T-helper 17 cell (primary cell): ENCODE data around the gene CACNB2. TPM values are rescaled to one million over a fixed set of nuclear protein-coding genes. Genes with fewer than 3 reads are reported as not detected.

Source experiments
- ATAC-seq: fragments of 150-1000 bp; cut with Tn5 transposase; 2 replicates; pipeline ENCODE4 v1.10.0; 2021; ENCODE audit warnings: mild to moderate bottlenecking, moderate library complexity
- DNase-seq, 3 donors: peaks; one replicate each; pipeline versions ENCODE4 v3.0.0 to v3.0.0-alpha.2; 2020 to 2021
- H3K9me3 ChIP-seq: one replicate; pipeline ENCODE4 v1.7.0; 2013; ENCODE audit warnings: low read length, mild to moderate bottlenecking; ENCODE audit not compliant: control insufficient read depth, poor library complexity, severe bottlenecking
- H3K27ac Mint-ChIP-seq: one replicate; pipeline ENCODE4 v1.8.0; 2022; ENCODE audit warnings: mild to moderate bottlenecking, moderate library complexity, mixed read lengths
- H3K27me3 Mint-ChIP-seq: one replicate; pipeline ENCODE4 v1.8.0; 2022; ENCODE audit warnings: mixed read lengths
- H3K36me3 Mint-ChIP-seq: one replicate; pipeline ENCODE4 v1.8.0; 2022; ENCODE audit warnings: low read depth, mixed read lengths
- H3K4me1 Mint-ChIP-seq: one replicate; pipeline ENCODE4 v1.8.0; 2022; ENCODE audit warnings: mild to moderate bottlenecking, mixed read lengths
- H3K4me3 Mint-ChIP-seq: one replicate; pipeline ENCODE4 v1.8.0; 2022; ENCODE audit warnings: mild to moderate bottlenecking, moderate library complexity, mixed read lengths
- total RNA-seq, 4 donors: library from RNA in 2 of 4; stranded (reverse) in 2 of 4; gene quantifications; one replicate each; pipeline ENCODE4 v1.2.3 and lab custom pipeline; 2022 to 2026

Gene CACNB2
- total RNA-seq, 2 donors from 2014 or later: not detected

DNA sequence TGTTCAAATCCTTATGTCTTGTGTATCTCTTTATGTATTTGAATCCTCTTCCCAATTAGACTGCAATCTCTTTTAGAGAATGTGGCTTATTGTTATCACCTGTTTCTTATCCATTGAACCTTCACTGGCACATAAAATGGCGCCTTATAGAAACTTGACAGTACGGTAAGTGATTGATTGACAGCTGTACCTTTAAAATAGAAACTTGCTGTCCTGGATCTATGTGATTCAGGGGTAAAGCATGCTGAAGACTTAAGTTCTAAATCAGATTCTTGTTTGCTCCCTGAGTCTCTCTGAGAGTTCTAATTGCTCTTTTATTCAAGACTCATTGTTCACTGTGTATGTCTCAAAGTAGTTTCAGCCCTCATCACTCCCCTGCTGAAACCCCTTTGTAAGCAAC lies 91.3 kb downstream of the CACNB2 start:
- no peak overlapping the region for H3K27ac Mint-ChIP-seq
- no peak for DNase-seq
- H3K9me3 ChIP-seq: no peaks in the 10 kb centered on the region
- H3K36me3 Mint-ChIP-seq: no peaks in the 10 kb centered on the region
- ATAC-seq: no peak
- peaks cover 2% of the 10 kb centered on the region for H3K4me1 Mint-ChIP-seq
- no peak overlapping the region for H3K4me3 Mint-ChIP-seq
- peaks cover 45% of the 10 kb centered on the region for H3K27me3 Mint-ChIP-seq

DNA sequence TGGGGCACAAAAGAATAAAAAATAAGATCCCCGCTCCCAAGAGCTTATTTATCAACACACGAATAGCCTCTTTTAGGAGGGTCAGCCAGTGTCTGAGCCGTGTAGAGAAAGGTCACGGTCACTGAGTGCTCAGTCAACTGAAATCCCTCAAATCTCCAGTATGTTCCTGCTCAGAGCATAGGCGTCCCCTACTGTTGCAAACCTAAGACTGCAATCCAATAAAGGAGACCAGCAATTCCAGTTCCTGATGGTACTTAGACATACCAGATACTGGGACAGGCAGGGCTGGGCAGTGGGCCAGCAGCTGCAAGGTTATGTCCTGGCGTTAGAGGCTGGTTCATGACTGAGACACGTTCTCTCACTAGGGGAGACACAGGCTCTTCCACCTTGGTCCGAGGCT lies 93.6 kb downstream of the CACNB2 start:
- DNase-seq (no peak), ATAC-seq (no peak)
- Mint-ChIP-seq H3K27me3 (peaks cover 39% of the 10 kb centered on the region), H3K4me1 (no peaks in the 10 kb centered on the region), H3K36me3 (no peaks in the 10 kb centered on the region), H3K27ac (no peak overlapping the region), H3K4me3 (no peak overlapping the region)
- no peaks in the 10 kb centered on the region for H3K9me3 ChIP-seq

DNA sequence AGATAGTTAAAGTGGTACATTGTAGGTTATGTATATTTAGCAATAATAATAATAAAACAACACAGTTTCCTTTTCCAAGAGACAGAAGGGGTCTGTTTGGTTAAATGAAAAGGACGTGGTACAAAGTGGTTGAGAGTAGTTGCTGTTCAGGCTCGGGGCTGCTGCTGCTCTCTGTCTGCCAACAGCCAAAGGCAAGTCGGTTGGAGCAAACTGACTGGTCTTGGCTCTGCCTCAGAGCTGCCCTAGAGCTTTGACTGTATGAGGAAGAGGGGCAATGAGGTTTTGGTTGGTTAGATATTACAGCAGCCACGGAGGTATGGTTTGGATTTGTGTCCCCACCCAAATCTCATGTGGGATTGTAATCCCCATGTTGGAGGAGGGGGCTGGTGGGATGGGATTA lies 95.3 kb downstream of the CACNB2 start:
- H3K4me3 Mint-ChIP-seq: no peak overlapping the region
- H3K27ac Mint-ChIP-seq: no peak overlapping the region
- no peaks in the 10 kb centered on the region for H3K36me3 Mint-ChIP-seq
- ATAC-seq: no peak
- peaks cover 43% of the 10 kb centered on the region for H3K27me3 Mint-ChIP-seq
- no peak for DNase-seq
- H3K4me1 Mint-ChIP-seq: peaks cover 3% of the 10 kb centered on the region
- H3K9me3 ChIP-seq: no peaks in the 10 kb centered on the region

DNA sequence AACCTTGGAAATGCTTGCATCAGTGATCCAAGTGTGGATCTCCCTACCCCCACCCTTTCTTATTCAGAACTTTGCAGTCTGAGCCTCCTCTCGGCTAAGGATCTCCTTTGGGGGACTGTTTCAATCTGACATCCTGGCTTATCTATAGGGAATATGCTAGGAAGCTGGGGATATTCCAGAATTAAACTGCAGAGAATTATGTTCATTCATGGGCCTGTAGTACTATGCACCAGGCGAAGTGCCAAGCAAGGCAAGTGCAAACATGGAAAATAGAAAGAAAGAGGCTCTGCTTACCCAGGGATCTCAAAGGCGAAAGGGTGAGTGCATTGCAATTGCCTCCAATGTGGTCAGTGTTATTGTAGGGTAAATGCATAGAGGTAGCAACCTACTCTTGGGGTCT lies 96.5 kb downstream of the CACNB2 start:
- peaks cover 42% of the 10 kb centered on the region for H3K27me3 Mint-ChIP-seq
- H3K4me1 Mint-ChIP-seq: peaks cover 3% of the 10 kb centered on the region
- no peaks in the 10 kb centered on the region for H3K9me3 ChIP-seq
- H3K36me3 Mint-ChIP-seq: no peaks in the 10 kb centered on the region
- DNase-seq (no peak), ATAC-seq (no peak)
- no peak overlapping the region for H3K4me3 Mint-ChIP-seq
- no peak overlapping the region for H3K27ac Mint-ChIP-seq

DNA sequence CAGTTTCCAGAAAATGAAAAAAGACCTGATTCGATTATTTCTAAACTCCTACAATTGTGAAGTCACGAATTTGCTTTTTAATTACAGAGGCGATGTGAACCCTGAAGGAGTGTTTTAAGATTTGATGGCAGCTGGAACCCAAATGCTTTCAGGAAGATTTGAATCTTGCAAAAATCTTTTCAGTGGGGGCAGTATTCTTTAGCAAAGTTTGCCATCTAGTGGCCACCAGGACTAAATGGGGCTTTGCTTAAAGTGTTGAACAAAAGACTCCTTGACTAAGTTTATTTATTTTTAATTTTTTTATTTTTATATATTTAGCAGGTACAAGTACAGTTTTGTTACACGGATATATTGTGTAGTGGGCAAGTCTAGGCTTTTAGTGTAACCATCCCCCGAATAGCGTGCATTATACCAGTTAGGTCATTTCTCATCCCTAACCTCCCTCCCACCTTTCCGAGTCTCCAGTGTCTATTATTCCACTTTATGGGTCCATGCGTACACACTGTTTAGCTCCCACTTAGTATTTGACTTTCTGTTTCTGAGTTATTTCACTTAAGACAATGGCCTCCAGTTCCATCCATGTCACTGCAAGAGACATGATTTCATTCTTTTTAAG lies 98.8 kb downstream of the CACNB2 start:
- peaks cover 3% of the 10 kb centered on the region for H3K4me1 Mint-ChIP-seq
- H3K36me3 Mint-ChIP-seq: no peaks in the 10 kb centered on the region
- DNase-seq (no peak), ATAC-seq (no peak)
- H3K27me3 Mint-ChIP-seq: peaks cover 28% of the 10 kb centered on the region
- no peak overlapping the region for H3K4me3 Mint-ChIP-seq
- no peak overlapping the region for H3K27ac Mint-ChIP-seq
- H3K9me3 ChIP-seq: no peaks in the 10 kb centered on the region

DNA sequence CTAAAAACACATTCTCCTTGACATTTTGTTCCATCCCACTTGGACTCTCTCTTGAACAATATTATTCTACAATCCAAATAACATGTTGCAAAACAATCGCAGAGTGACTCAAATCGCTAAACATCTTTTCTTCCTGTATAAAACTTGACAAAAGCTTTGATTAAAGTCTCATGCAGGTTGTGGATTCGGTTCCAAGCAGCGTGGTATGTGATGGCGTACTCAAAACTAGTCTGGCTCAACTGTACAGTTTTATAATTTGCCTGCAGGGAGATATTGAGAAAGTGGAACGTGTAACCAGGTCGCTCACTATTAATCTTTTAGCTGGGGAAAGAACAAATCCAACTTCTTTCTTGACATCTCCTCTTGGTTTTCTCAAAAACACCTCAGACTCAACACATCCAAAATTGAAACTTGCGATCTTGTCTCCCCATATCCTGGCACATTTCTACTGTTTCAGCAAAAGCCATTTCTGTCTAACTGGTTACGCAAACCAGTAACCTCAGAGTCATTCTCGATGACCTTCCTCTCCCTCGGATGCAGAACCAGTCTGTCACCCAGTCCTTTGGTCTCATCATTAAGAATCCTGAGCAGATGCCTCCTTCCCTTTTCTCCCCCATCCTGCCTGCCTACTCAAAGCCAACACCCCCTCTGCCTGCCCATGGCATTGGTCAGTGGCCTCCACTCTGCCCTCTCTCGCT lies 100.1 kb downstream of the CACNB2 start:
- DNase-seq (no peak), ATAC-seq (no peak)
- Mint-ChIP-seq H3K4me3 (no peak overlapping the region), H3K36me3 (no peaks in the 10 kb centered on the region), H3K27ac (no peak overlapping the region), H3K27me3 (peaks cover 21% of the 10 kb centered on the region), H3K4me1 (peaks cover 3% of the 10 kb centered on the region)
- H3K9me3 ChIP-seq: no peaks in the 10 kb centered on the region

DNA sequence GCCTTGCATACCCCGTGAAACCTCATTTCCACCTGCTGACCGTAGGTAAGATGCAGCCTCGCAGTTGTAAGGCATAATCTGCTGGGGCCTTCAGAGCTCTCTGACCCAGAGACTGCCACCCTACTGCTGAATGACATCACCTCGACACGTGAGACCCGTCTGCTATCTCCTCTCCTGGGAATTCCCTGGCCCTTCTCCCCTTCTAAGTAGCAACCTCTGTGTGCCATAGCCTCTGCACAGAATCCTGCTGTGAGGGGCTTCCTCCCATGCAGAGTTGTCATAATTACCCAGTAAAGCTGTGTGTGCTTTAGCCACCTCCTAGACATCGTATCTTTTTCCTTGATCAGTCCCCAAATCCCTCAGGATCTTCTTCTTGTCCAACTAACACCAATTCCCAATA lies 106.7 kb downstream of the CACNB2 start:
- no peaks in the 10 kb centered on the region for H3K4me1 Mint-ChIP-seq
- H3K36me3 Mint-ChIP-seq: no peaks in the 10 kb centered on the region

DNA sequence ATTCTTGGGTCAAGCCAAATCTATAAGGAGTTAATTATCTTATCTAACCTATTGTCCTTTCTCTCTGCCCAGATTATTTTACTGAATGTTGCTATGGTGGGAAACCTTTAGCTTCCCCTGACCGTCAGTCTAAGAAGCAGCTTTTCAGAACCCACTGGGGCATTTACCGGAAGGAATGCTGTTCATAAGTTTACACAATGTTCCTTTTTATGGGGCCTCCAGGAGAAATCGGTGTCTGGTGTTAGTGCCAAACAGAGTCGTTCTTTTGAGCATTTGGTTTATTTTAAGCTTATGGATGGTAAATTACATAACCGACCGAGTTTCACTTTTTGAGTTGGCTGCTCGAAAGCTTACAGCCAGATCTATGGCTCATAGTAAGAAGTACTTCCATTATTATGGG lies 111.9 kb downstream of the CACNB2 start:
- H3K4me1 Mint-ChIP-seq: no peaks in the 10 kb centered on the region
- H3K9me3 ChIP-seq: no peaks in the 10 kb centered on the region
- ATAC-seq (no peak), DNase-seq (no peak)
- H3K27ac Mint-ChIP-seq: no peak overlapping the region
- no peak overlapping the region for H3K4me3 Mint-ChIP-seq
- H3K36me3 Mint-ChIP-seq: no peaks in the 10 kb centered on the region
- peaks cover 9% of the 10 kb centered on the region for H3K27me3 Mint-ChIP-seq

More for the DNA sequence above, 106.7 kb downstream of the CACNB2 start:
- ATAC-seq (no peak), DNase-seq (no peak)
- H3K27ac Mint-ChIP-seq: no peak overlapping the region
- no peaks in the 10 kb centered on the region for H3K9me3 ChIP-seq
- no peak overlapping the region for H3K4me3 Mint-ChIP-seq
- H3K27me3 Mint-ChIP-seq: peaks cover 12% of the 10 kb centered on the region

DNA sequence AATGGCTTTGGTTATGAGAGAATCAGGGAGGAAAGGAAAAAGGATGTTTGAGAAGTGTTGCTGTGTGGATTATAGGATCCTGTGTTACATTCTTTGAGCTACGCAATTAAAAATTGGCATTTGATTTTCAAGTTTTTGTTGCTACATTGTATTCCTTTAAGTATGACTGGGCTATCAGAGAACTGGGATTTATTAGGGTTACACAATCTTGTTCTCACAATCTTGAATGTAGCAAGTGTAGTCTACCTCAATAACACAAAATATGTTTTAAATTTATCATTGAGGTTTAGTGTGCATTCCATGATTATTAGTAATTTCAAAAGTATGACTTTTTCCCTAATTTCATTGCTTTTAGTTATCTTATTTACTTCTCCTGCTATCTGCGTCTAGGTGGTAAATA lies 113.9 kb downstream of the CACNB2 start:
- Mint-ChIP-seq H3K4me3 (no peak overlapping the region), H3K36me3 (no peaks in the 10 kb centered on the region), H3K27me3 (peaks cover 6% of the 10 kb centered on the region), H3K4me1 (no peaks in the 10 kb centered on the region), H3K27ac (no peak overlapping the region)
- DNase-seq (no peak), ATAC-seq (no peak)
- no peaks in the 10 kb centered on the region for H3K9me3 ChIP-seq

DNA sequence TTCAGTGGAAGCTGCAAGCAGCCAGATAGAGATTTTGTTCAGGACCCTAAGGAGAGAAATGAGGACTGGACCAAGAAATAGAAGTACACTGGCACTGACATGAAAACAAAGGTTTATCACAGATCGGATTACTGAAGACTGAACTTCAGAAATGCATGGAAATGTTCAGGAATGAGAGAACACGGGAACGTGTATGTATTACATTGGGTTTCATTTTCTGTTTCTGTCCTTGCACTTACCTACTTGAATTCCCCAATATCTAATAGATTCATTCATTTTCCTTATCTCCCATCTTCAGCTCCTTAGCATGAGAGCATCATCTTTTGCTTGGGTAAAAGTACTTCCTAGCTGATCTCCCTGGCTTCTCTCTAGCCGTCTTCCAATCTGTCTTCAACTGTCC lies 114.5 kb downstream of the CACNB2 start:
- no peaks in the 10 kb centered on the region for H3K9me3 ChIP-seq
- no peak for DNase-seq
- Mint-ChIP-seq H3K27ac (no peak overlapping the region), H3K4me3 (no peak overlapping the region), H3K4me1 (no peaks in the 10 kb centered on the region), H3K27me3 (peaks cover 7% of the 10 kb centered on the region), H3K36me3 (no peaks in the 10 kb centered on the region)
- ATAC-seq: no peak

DNA sequence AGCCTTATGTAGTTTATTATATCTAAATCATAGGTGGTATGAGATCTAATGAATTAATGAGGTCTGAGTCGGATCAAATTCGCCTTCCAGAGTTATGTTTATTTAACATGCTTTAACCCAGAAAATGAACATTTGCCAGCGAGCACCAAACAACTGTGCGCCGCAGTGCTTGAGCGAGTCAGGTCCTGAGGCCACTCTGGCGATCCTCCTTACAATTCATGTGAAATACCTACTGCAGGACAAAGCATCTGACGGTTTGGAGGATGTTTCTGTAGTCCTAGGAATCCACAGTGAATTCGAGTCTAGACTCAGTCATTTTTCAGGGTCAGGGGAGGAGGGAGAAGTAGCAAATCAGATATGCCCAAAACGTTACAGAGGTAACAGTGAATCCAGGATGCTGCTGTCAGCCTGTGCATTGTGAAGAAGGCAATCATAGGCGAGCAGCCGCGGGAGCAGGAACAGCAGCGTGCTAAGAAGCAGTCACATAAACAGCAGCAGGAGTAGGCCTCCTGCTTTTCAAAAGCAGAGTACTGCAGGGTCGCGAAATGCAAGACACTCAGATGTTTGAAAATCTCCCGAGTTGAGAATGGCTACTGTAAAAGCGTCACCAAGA lies 120.2 kb downstream of the CACNB2 start:
- peaks cover 14% of the 10 kb centered on the region for H3K27me3 Mint-ChIP-seq
- H3K4me3 Mint-ChIP-seq: no peak overlapping the region
- no peaks in the 10 kb centered on the region for H3K4me1 Mint-ChIP-seq
- no peaks in the 10 kb centered on the region for H3K9me3 ChIP-seq
- ATAC-seq: no peak
- no peak for DNase-seq
- H3K27ac Mint-ChIP-seq: no peak overlapping the region
- H3K36me3 Mint-ChIP-seq: no peaks in the 10 kb centered on the region

DNA sequence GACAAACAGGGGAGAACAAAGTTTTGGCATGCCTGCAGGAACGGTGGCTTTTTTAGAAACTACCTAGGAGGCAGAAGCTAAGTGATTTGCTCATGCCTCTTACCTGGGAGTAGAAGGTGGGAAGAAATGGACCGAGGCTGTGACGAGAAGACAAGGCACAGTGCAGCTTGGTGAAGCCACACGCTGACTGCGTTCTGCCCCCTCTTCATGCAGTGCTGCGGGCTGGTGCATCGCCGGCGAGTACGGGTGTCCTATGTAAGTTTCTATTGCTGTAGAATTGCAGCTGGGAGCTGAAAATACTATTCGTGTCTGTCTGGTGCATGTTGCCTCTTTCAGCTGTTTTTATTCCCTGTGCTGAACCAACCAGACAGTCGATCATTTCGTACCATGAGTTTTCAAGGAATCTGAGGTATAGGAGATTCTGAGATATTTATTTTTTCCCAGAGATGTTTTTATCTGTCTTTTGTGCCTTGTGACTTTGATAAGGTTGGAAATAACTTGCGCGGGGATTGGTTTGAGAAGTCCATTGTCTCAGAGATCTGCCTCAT lies 120.9 kb downstream of the CACNB2 start:
- Mint-ChIP-seq H3K4me3 (no peak overlapping the region), H3K4me1 (no peaks in the 10 kb centered on the region), H3K27ac (no peak overlapping the region), H3K27me3 (peaks cover 21% of the 10 kb centered on the region), H3K36me3 (no peaks in the 10 kb centered on the region)
- DNase-seq (no peak), ATAC-seq (no peak)
- no peaks in the 10 kb centered on the region for H3K9me3 ChIP-seq

DNA sequence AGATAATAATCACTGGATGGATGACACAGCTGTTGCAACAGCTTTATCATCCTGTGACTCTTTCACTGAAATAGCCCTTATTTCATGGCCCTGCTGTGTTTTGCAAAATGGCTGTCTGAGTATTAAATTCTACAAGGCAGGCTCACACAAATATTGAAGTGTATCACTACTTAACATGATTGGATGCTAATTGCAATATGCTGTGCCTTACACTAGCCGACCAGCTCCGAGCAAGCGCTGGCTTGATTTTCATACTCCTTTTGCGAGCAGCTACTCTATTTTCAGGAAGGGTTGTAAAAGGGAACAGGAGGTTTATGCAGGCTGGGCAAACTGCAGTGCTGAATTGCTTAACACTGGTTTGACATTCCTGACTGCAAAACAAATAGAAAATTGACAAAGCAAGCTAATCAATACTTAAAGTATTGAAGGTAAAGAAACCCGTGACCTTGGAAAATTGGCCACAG lies 121.6 kb downstream of the CACNB2 start:
- no peak overlapping the region for H3K4me3 Mint-ChIP-seq
- DNase-seq: no peak

More for the DNA sequence above, 121.6 kb downstream of the CACNB2 start:
- no peaks in the 10 kb centered on the region for H3K9me3 ChIP-seq
- H3K27me3 Mint-ChIP-seq: peaks cover 21% of the 10 kb centered on the region
- no peak for ATAC-seq
- no peak overlapping the region for H3K27ac Mint-ChIP-seq
- H3K36me3 Mint-ChIP-seq: no peaks in the 10 kb centered on the region
- H3K4me1 Mint-ChIP-seq: no peaks in the 10 kb centered on the region
